Measurements from ENCODE around the gene TMEM185B. TPM values are rescaled to one million over a fixed set of nuclear protein-coding genes. Genes with fewer than 3 reads are reported as not detected.
"Not testable (repeated sequence)": the region's sequence is repeated elsewhere in the genome, so short reads cannot be mapped to it uniquely, and the experiment has no call there.

The TMEM185B gene
- total and polyA plus RNA-seq, 3 experiments from 2014 or later: 22.9 to 33.5 (median 32.3) TPM

DNA sequence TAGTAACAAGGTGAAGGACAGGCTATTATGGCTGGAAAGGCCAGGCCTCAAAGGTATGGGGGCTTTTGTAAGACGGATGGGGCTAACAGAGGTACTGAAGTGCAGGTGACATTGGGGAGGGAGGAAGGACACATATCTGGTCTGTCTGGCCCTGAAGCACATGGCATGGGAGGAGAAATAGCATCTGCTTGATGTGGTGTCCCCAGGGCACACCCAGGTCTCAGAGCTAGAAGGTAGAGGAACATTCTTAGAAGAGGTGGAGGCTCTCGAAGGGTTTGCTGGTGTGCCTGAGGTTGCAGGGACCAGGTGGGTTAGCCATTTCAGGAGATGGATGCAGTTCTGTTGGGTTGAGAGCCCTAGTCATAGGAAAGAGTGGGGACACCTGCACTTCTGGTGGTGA, 39.0 kb upstream of the TMEM185B start:
- H3K27ac ChIP-seq (ENCODE audit: low read depth, low read length): no peak overlapping the region
- peaks cover 18 to 32% (median 28%) of the 10 kb centered on the region in 3 donors for H3K4me1 Mint-ChIP-seq
- no peak overlapping the region for H3K4me3 ChIP-seq (ENCODE audit: low read length)
- H3K4me1 ChIP-seq (ENCODE audit: insufficient read depth, low read length): peaks cover 10% of the 10 kb centered on the region
- H3K36me3 ChIP-seq (ENCODE audit: insufficient read depth, low read length): no peaks in the 10 kb centered on the region
- POLR2A ChIA-PET: no interaction called here
- CTCF ChIA-PET: interaction anchor here (1.1 kb wide), 1 partner anchor 10 kb away, joined by 3 read pairs; the partner anchor contains the start of gene RALB
- H3K27me3 ChIP-seq (ENCODE audit: insufficient read depth, low read length, poor library complexity, severe bottlenecking): no peaks in the 10 kb centered on the region
- no peak overlapping the region for H3K4me3 Mint-ChIP-seq
- H3K27me3 Mint-ChIP-seq: peaks cover 0 to 1% of the 10 kb centered on the region in 2 donors
- H3K27ac Mint-ChIP-seq: no peak overlapping the region
- peaks cover 4 to 10% (median 7%) of the 10 kb centered on the region in 3 donors for H3K36me3 Mint-ChIP-seq
- H3K9me3 Mint-ChIP-seq: peaks cover 0 to 7% (median 0%) of the 10 kb centered on the region in 5 donors
- H3K9me3 ChIP-seq (ENCODE audit: low read length): no peaks in the 10 kb centered on the region
- DNase-seq: no peak

DNA sequence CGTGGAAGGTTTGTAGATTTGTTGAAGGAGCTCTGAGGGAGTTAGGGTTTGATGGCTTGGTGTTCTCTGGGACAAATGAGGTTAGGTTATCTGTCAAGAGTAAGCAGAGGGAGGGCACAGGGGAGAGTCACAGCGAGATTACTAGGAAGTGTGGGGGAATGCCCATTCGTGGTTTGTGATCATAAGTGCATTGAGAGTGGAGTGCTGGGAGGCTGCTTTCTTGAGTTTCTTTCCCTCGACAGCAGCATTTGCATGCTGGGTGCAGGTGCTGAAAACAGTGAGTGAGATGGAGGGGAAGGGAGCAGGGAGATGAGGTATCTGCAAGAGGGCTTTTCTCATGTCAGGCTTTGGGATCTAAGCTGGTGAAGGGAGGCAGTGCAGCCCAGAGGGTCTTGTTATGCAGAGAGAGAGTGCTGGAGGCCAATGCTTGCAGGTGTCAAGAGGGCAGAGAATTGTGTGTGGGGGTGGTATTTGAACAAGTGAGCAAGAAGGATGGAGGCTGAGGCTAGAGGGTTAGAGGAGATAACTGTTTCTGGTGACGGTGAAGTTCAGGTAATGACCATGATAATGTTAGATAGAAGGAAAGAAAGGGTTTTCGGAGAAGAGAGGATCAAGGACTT, 38.3 kb upstream of the TMEM185B start:
- H3K36me3 Mint-ChIP-seq: peaks cover 4 to 9% (median 7%) of the 10 kb centered on the region in 3 donors
- Histone ChIP-seq H3K36me3 (ENCODE audit: insufficient read depth, low read length) (no peaks in the 10 kb centered on the region), H3K4me3 (ENCODE audit: low read length) (no peak overlapping the region), H3K9me3 (ENCODE audit: low read length) (no peaks in the 10 kb centered on the region), H3K27me3 (ENCODE audit: insufficient read depth, low read length, poor library complexity, severe bottlenecking) (no peaks in the 10 kb centered on the region), H3K4me1 (ENCODE audit: insufficient read depth, low read length) (peaks cover 10% of the 10 kb centered on the region), H3K27ac (ENCODE audit: low read depth, low read length) (no peak overlapping the region)
- DNase-seq: no peak
- peaks cover 0 to 1% of the 10 kb centered on the region in 2 donors for H3K27me3 Mint-ChIP-seq
- H3K9me3 Mint-ChIP-seq: peaks cover 0 to 7% (median 0%) of the 10 kb centered on the region in 5 donors
- POLR2A ChIA-PET: no interaction called here
- no peak overlapping the region for H3K4me3 Mint-ChIP-seq
- H3K4me1 Mint-ChIP-seq: peaks cover 19 to 34% (median 33%) of the 10 kb centered on the region in 3 donors
- CTCF ChIA-PET: interaction anchor here (1.0 to 1.1 kb wide), 2 partner anchors 9 to 620 kb away, joined by 3 read pairs; partner anchors contain the start of gene RALB
- no peak overlapping the region for H3K27ac Mint-ChIP-seq

DNA sequence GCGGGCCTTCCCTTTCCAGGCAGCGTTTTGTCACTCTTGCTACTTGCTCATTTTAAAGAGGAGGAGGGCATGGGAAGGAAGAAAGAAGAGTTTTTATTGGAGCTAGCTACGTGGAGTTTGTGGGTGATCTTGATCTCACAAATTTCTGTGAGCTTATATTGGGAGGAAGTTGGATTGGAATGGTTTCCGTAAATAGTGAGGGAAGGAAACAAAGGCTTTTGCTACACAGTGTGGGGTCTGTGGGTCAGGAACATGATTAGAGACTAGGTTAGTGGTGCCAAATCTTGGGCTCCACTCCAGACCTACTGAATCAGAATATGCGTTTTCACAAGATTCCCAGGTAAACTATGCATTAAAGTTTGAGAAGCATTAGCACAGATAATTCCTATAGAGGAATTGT, 37.5 kb upstream of the TMEM185B start:
- Histone ChIP-seq H3K4me3 (ENCODE audit: low read length) (no peak overlapping the region), H3K27me3 (ENCODE audit: insufficient read depth, low read length, poor library complexity, severe bottlenecking) (no peaks in the 10 kb centered on the region), H3K9me3 (ENCODE audit: low read length) (no peaks in the 10 kb centered on the region), H3K27ac (ENCODE audit: low read depth, low read length) (no peak overlapping the region), H3K4me1 (ENCODE audit: insufficient read depth, low read length) (peaks cover 10% of the 10 kb centered on the region), H3K36me3 (ENCODE audit: insufficient read depth, low read length) (no peaks in the 10 kb centered on the region)
- CTCF ChIA-PET: interaction anchor here (1.0 to 1.1 kb wide), 2 partner anchors 8 to 620 kb away, joined by 3 read pairs; partner anchors contain the start of gene RALB
- Mint-ChIP-seq H3K36me3 (peaks cover 4 to 9% (median 7%) of the 10 kb centered on the region in 3 donors), H3K9me3 (peaks cover 0 to 7% (median 0%) of the 10 kb centered on the region in 5 donors), H3K4me3 (no peak overlapping the region), H3K27ac (no peak overlapping the region), H3K4me1 (peaks cover 24 to 42% (median 41%) of the 10 kb centered on the region in 3 donors), H3K27me3 (peaks cover 0 to 5% of the 10 kb centered on the region in 2 donors)
- DNase-seq: no peak
- POLR2A ChIA-PET: no interaction called here

- H3K27ac ChIP-seq (ENCODE audit: low read depth, low read length); H3K4me3 ChIP-seq (ENCODE audit: low read length); H3K9me3 ChIP-seq (ENCODE audit: low read length); H3K36me3 Mint-ChIP-seq; DNase-seq; H3K36me3 ChIP-seq (ENCODE audit: insufficient read depth, low read length); H3K4me3 Mint-ChIP-seq; H3K9me3 Mint-ChIP-seq; H3K27me3 Mint-ChIP-seq; POLR2A ChIA-PET; H3K27me3 ChIP-seq (ENCODE audit: insufficient read depth, low read length, poor library complexity, severe bottlenecking); CTCF ChIA-PET: not testable (repeated sequence)
- Mint-ChIP-seq H3K27ac (peak overlapping the region in 1 of 8 donors; percentile 81), H3K4me1 (peaks cover 25 to 42% (median 42%) of the 10 kb centered on the region in 3 donors)
- peaks cover 10% of the 10 kb centered on the region for H3K4me1 ChIP-seq (ENCODE audit: insufficient read depth, low read length)
Measured at GRCh38 chr2:120259939-120260338, 36.7 kb upstream of the TMEM185B start.

DNA sequence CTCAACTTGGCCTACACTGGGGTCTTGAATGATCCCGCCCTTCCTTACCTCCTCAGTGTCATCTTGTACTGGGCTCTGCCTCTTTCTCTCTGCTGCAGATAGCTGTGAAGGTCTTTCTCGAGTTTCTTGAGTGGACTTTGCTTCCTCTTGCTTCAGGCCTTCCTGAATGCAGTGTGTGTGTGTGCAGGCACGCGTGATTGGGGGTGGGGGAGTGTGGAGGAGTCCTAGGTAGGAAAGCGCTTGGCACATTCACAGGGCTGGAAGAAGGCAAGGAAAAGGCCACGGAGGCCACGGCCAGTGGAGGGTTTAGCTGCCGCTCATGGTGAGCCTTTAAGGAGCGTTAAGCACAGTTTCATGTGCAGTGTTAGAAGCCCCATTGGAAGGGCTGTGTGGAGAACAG, 35.0 kb upstream of the TMEM185B start:
- POLR2A ChIA-PET: no interaction called here
- no peak overlapping the region for H3K4me3 ChIP-seq (ENCODE audit: low read length)
- peaks cover 0 to 7% (median 0%) of the 10 kb centered on the region in 5 donors for H3K9me3 Mint-ChIP-seq
- no peak for DNase-seq
- H3K27me3 Mint-ChIP-seq: peaks cover 0 to 5% of the 10 kb centered on the region in 2 donors
- H3K27ac Mint-ChIP-seq: peak overlapping the region in 5 of 8 donors; percentile 5 to 87 (median 70)
- no peak overlapping the region for H3K27ac ChIP-seq (ENCODE audit: low read depth, low read length)
- H3K4me3 Mint-ChIP-seq: peak overlapping the region in 3 of 7 donors; percentile 22 to 48 (median 39)
- H3K27me3 ChIP-seq (ENCODE audit: insufficient read depth, low read length, poor library complexity, severe bottlenecking): no peaks in the 10 kb centered on the region
- H3K36me3 Mint-ChIP-seq: peaks cover 7 to 9% (median 8%) of the 10 kb centered on the region in 3 donors
- CTCF ChIA-PET: no interaction called here
- H3K4me1 ChIP-seq (ENCODE audit: insufficient read depth, low read length): peaks cover 23% of the 10 kb centered on the region
- no peaks in the 10 kb centered on the region for H3K36me3 ChIP-seq (ENCODE audit: insufficient read depth, low read length)
- no peaks in the 10 kb centered on the region for H3K9me3 ChIP-seq (ENCODE audit: low read length)
- H3K4me1 Mint-ChIP-seq: peaks cover 38 to 53% (median 53%) of the 10 kb centered on the region in 3 donors

DNA sequence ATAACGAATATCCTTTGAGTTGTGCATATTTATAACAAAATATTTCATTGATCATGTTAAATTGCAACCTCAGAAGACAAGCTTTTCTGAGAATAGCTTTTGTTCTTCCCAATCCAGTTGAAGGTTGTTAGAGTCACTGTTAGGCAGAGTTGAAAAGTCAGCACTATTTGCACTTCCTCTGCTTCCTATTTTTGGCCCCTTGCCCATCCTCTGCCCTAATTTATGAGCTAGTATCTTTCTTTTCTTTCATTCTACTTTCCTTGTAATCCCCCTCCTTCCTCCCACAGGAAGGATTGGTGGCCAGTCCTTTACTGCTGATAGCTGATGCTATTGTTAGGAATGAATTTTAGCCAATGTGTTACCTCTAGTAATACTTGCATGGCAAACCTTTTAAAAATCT, 34.3 kb upstream of the TMEM185B start:
- Mint-ChIP-seq H3K4me3 (peak overlapping the region in 1 of 7 donors; percentile 39), H3K9me3 (peaks cover 0 to 7% (median 0%) of the 10 kb centered on the region in 5 donors), H3K27me3 (peaks cover 0 to 5% of the 10 kb centered on the region in 2 donors), H3K36me3 (peaks cover 7 to 11% (median 9%) of the 10 kb centered on the region in 3 donors), H3K27ac (peak overlapping the region in 2 of 8 donors; percentile 2 to 83), H3K4me1 (peaks cover 38 to 53% (median 53%) of the 10 kb centered on the region in 3 donors)
- Histone ChIP-seq H3K27me3 (ENCODE audit: insufficient read depth, low read length, poor library complexity, severe bottlenecking) (no peaks in the 10 kb centered on the region), H3K27ac (ENCODE audit: low read depth, low read length) (no peak overlapping the region), H3K9me3 (ENCODE audit: low read length) (no peaks in the 10 kb centered on the region), H3K36me3 (ENCODE audit: insufficient read depth, low read length) (no peaks in the 10 kb centered on the region), H3K4me1 (ENCODE audit: insufficient read depth, low read length) (peaks cover 23% of the 10 kb centered on the region), H3K4me3 (ENCODE audit: low read length) (no peak overlapping the region)
- ChIA-PET CTCF (interaction anchor here (1.0 kb wide), 2 partner anchors 17 to 56 kb away, joined by 3 read pairs; no protein-coding TSS in a partner anchor), POLR2A (no interaction called here)
- DNase-seq: no peak

DNA sequence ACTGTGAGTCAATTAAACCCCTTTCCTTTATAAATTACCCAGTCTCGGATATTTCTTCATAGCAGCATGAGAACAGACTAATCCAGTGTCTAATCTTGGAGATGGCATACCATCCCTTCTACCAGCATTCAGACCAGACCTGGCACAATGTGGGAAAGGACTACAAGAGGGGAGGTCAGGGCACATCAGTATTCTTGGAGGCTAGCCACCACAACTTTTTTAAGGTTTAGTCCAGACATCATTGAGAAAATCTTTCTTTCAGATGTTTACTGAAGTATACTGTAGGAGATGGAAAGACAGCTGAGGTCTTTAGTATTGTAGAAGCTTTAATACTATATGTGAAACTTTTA, 33.4 kb upstream of the TMEM185B start:
- POLR2A ChIA-PET: interaction anchor here (0.5 kb wide), 1 partner anchor 496 kb away, joined by 3 read pairs; no protein-coding TSS in a partner anchor

More for the DNA sequence above, 33.4 kb upstream of the TMEM185B start:
- no peaks in the 10 kb centered on the region for H3K27me3 ChIP-seq (ENCODE audit: insufficient read depth, low read length, poor library complexity, severe bottlenecking)
- Mint-ChIP-seq H3K27me3 (peaks cover 0 to 5% of the 10 kb centered on the region in 2 donors), H3K4me1 (peaks cover 43 to 62% (median 62%) of the 10 kb centered on the region in 3 donors), H3K9me3 (peaks cover 0 to 7% (median 0%) of the 10 kb centered on the region in 5 donors), H3K36me3 (peaks cover 7 to 14% (median 9%) of the 10 kb centered on the region in 3 donors), H3K27ac (no peak overlapping the region), H3K4me3 (peak overlapping the region in 1 of 7 donors; percentile 99)
- no peaks in the 10 kb centered on the region for H3K9me3 ChIP-seq (ENCODE audit: low read length)
- DNase-seq: no peak
- CTCF ChIA-PET: interaction anchor here (1.0 kb wide), 2 partner anchors 18 to 56 kb away, joined by 3 read pairs; no protein-coding TSS in a partner anchor
- H3K4me3 ChIP-seq (ENCODE audit: low read length): no peak overlapping the region
- H3K36me3 ChIP-seq (ENCODE audit: insufficient read depth, low read length): no peaks in the 10 kb centered on the region
- peaks cover 27% of the 10 kb centered on the region for H3K4me1 ChIP-seq (ENCODE audit: insufficient read depth, low read length)
- no peak overlapping the region for H3K27ac ChIP-seq (ENCODE audit: low read depth, low read length)

All from CD8-positive, alpha-beta memory T cell (primary cell).